Lower lobe of right lung (tissue), 2 donors: ENCODE measurements around the gene DPP6. TPM values are rescaled to one million over a fixed set of nuclear protein-coding genes. Genes with fewer than 3 reads are reported as not detected.

Experiments used
- ATAC-seq, 2 donors: fragments of 200-7000 bp; cut with Tn5 transposase; one replicate each; pipeline ENCODE4 v1.9.1; 2020 to 2022; ENCODE audit warnings: mild to moderate bottlenecking in 2 of 2, moderate library complexity in 2 of 2
- DNase-seq: peaks from one replicate; pipeline ENCODE4 v3.0.0-alpha.2; 2020
- H3K27ac ChIP-seq: fragments of 200-600 bp; one replicate; pipeline ENCODE4 v1.8.0; 2022
- H3K27me3 ChIP-seq: fragments of 200-600 bp; one replicate; pipeline ENCODE4 v1.8.0; 2022; ENCODE audit warnings: low read depth
- H3K36me3 ChIP-seq: fragments of 200-600 bp; one replicate; pipeline ENCODE4 v1.8.0; 2022; ENCODE audit warnings: mild to moderate bottlenecking
- H3K4me1 ChIP-seq: fragments of 200-600 bp; one replicate; pipeline ENCODE4 v1.8.0; 2022
- H3K4me3 ChIP-seq: fragments of 200-600 bp; one replicate; pipeline ENCODE4 v1.8.0; 2022; ENCODE audit warnings: mild to moderate bottlenecking
- H3K9me3 ChIP-seq: fragments of 200-600 bp; one replicate; pipeline ENCODE4 v1.8.0; 2022
- CTCF ChIP-seq: fragments of 200-600 bp; IDR thresholded peaks from one replicate; pipeline ENCODE4 v1.8.0; 2022; ENCODE audit warnings: antibody characterized with exemption, mild to moderate bottlenecking
- intact Hi-C: fragments of 100-400 bp; cut with DNase I; formaldehyde crosslinking; loops from one replicate; pipeline ENCODE4 v1.11.0; 2022
- total RNA-seq: library from RNA; stranded (reverse); fragmentation: NEBNext Ultra II Directional; extraction: Animal tissue kit (Norgen Biotek cat#: 25700); gene quantifications from one replicate; pipeline ENCODE4 v1.2.1, GENCODE V29; 2021
- donor health status: DM: no; HTN: yes; CAD: no; lungs with severe emphysema.

The DPP6 gene
- total RNA-seq, 1 donor from 2014 or later: 0.71 TPM

DNA sequence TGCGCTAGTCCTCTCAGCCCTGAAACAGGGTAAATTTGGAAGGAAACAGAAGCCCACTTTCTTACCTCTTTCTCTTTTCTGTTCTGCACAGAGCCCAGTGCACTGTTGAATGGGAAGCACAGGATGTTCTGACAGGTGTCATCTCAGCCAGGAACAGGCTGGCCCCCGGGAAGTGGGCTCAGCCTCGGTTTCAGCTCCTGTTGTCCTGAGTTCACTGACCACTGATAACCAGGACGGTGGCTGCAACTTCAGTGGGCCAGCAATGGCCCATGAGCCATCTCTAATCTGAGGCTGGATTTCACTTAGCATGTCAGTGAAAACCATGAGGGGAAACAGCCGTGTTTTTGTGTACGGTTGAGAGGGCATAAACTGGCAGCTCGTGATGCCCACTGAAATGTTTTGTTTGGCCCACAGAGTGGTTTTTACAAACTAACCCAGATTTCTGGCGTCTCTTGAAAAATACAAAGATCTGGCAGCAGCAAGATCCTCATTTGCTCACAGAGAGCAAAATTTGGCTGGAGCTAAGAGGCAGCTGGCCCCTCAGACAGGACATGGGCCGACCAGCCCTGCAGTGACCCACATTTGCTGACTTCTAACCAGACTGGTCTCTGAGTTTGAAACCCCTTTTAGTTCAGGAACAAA, 494.9 kb downstream of the DPP6 start:
- Histone ChIP-seq H3K9me3 (no peaks in the 10 kb centered on the region), H3K4me1 (no peaks in the 10 kb centered on the region), H3K27me3 (no peaks in the 10 kb centered on the region), H3K27ac (no peak overlapping the region), H3K4me3 (no peak overlapping the region), H3K36me3 (no peaks in the 10 kb centered on the region)
- intact Hi-C loops: no loop called here
- DNase-seq: no peak
- ATAC-seq: no peak
- no peak for TF ChIP-seq CTCF

DNA sequence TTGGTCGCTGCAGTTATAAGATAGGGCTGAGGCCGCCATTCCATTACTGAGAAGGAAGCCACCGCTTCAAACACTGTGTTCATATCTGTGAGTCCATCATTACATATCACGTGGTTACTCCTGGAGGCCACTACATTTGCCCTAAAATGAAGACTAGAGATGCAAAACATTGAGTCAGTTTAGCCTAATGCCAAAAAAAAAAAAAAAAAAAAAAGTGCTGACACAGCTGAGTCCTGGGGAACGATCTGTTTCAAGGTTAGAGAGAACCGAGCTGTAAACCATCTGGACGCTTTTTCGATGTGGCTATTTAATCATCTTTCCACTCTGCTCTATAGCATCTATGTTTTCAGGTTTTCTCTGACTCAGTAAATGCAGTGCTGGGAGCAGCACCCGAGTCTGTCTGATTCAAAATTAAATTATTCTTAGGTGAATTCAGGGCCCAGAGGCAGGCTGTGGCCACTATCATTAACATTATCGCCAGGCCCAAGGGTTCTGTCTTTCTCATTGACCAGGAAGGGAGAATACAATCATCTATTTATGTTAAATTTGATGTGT, 501.6 kb downstream of the DPP6 start:
- intact Hi-C loops: no loop called here
- Histone ChIP-seq H3K9me3 (no peaks in the 10 kb centered on the region), H3K4me1 (no peaks in the 10 kb centered on the region), H3K27ac (no peak overlapping the region), H3K4me3 (no peak overlapping the region), H3K36me3 (no peaks in the 10 kb centered on the region), H3K27me3 (no peaks in the 10 kb centered on the region)
- no peak for TF ChIP-seq CTCF
- DNase-seq (no peak), ATAC-seq (no peak)

- Histone ChIP-seq H3K36me3 (no peaks in the 10 kb centered on the region), H3K4me1 (no peaks in the 10 kb centered on the region), H3K9me3 (no peaks in the 10 kb centered on the region), H3K27ac (no peak overlapping the region), H3K27me3 (no peaks in the 10 kb centered on the region), H3K4me3 (no peak overlapping the region)
- TF ChIP-seq CTCF: no peak
- DNase-seq (no peak), ATAC-seq (no peak)
- intact Hi-C loops: no loop called here
Measured at GRCh38 chr7:154559454-154559853, 507.3 kb downstream of the DPP6 start.

GRCh38 chr7:154564676-154565075, 512.5 kb downstream of the DPP6 start:
- ATAC-seq: no peak
- H3K9me3 ChIP-seq: no peaks in the 10 kb centered on the region
- H3K27me3 ChIP-seq: no peaks in the 10 kb centered on the region
- no peak overlapping the region for H3K4me3 ChIP-seq
- intact Hi-C loops: no loop called here
- TF ChIP-seq CTCF: no peak
- H3K4me1 ChIP-seq: no peaks in the 10 kb centered on the region
- no peak overlapping the region for H3K27ac ChIP-seq
- H3K36me3 ChIP-seq: no peaks in the 10 kb centered on the region
- no peak for DNase-seq

DNA sequence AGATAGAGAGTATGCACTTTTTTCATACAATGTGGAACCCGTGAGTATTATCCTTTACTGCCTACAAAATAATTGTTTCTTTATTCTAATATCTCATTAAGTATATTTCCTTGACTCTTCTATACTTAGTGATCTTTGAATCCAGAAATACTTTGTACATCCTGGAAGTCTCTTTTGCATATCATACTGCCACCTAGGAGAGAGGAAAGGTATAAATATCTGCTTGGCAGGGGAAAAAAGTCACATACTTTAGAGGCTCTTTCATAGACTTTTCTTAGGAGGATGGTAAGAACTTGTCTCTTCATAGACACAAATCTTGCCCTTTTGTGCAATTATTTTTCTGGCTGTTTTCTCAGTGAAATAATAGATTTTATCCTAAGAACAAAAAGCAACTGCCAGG, 514.7 kb downstream of the DPP6 start:
- Histone ChIP-seq H3K4me3 (no peak overlapping the region), H3K4me1 (no peaks in the 10 kb centered on the region), H3K36me3 (no peaks in the 10 kb centered on the region), H3K27ac (no peak overlapping the region), H3K27me3 (no peaks in the 10 kb centered on the region), H3K9me3 (no peaks in the 10 kb centered on the region)
- no peak for TF ChIP-seq CTCF
- DNase-seq (no peak), ATAC-seq (no peak)
- intact Hi-C loops: no loop called here
